NT2/D1 (cell line): ENCODE results near the gene CHN2.
"Not testable (repeated sequence)": the region's sequence is repeated elsewhere in the genome, so short reads cannot be mapped to it uniquely, and the experiment has no call there.

Source experiments
- DNase-seq: peaks from one replicate; pipeline ENCODE4 v3.0.0-alpha.2; 2011; ENCODE audit warnings: low read depth, low spot score
- H3K27me3 ChIP-seq: 2 replicates; pipeline ENCODE4 v1.6.0; 2011; ENCODE audit warnings: mild to moderate bottlenecking; ENCODE audit not compliant: insufficient read length, insufficient read depth
- H3K36me3 ChIP-seq: 2 replicates; pipeline ENCODE4 v1.6.1; 2011; ENCODE audit warnings: mild to moderate bottlenecking, low read length, mixed read lengths; ENCODE audit not compliant: insufficient read depth, insufficient read length
- H3K4me1 ChIP-seq: 2 replicates; pipeline ENCODE4 v1.5.1; 2011; ENCODE audit not compliant: insufficient read depth, insufficient read length
- H3K4me3 ChIP-seq: 2 replicates; pipeline ENCODE4 v1.5.1; 2011; ENCODE audit warnings: low read depth; ENCODE audit not compliant: insufficient read length
- H3K9ac ChIP-seq: 2 replicates; pipeline ENCODE4 v1.6.0; 2011; ENCODE audit warnings: low read depth; ENCODE audit not compliant: insufficient read length
- H3K9me3 ChIP-seq: 2 replicates; pipeline ENCODE4 v1.5.1; 2011; ENCODE audit warnings: mild to moderate bottlenecking, low read length; ENCODE audit not compliant: insufficient read depth
- SUZ12 ChIP-seq: IDR thresholded peaks from 2 replicates; pipeline ENCODE4 v1.6.1; 2011; ENCODE audit not compliant: insufficient read length, insufficient read depth; ENCODE audit errors: extremely low read depth
- YY1 ChIP-seq: IDR thresholded peaks from 2 replicates; pipeline ENCODE4 v1.6.1; 2011; ENCODE audit not compliant: insufficient read length, insufficient read depth
- ZNF274 ChIP-seq: IDR thresholded peaks from 2 replicates; pipeline ENCODE4 v1.6.1; 2011; ENCODE audit warnings: mild to moderate bottlenecking, low read depth, low read length

Gene CHN2

DNA sequence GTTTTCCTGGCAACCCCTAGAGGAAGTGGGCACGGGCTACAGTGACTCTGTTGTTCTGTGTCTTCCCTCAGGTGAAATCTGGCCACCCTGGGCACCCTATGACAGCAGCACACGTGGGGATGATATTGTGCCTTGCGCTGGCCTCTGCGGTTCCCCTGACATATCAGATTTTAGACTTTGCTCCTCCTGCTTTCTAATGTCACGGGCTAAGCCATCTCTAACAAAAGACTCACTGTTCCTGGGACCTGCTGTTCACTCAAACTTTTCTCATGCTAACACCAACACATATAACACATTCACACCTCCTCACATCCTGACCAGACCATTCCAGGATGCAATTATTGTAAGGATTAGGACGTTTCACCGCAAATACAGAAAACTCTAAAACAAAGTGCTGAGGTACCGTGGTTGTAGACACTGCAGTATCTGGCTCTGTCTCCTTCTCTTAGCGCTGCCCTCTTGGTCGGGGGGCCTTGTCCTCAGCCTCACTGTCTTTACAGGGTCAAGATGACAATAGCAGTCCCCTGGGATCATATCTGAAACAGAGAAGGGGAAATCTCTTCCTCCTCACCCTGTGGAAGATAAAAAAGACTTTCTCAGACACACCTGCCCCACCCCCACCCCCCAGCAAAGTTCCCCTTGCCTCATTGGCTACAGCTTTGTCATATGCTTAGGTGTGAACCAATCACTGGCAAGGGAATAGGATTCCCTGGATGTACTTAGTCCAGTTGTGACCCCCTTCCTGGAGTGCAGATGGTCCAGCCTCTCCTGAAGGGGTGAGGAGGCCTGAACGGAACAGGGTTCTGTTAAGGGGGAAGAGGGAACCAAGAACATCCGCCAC, 14.1 kb downstream of the CHN2 start:
- no peak overlapping the region for H3K9ac ChIP-seq
- no peak overlapping the region for H3K4me3 ChIP-seq
- DNase-seq: no peak
- TF ChIP-seq YY1 (no peak), ZNF274 (no peak), SUZ12 (no peak)
- H3K4me1 ChIP-seq: no peaks in the 10 kb centered on the region
- no peaks in the 10 kb centered on the region for H3K9me3 ChIP-seq
- no peaks in the 10 kb centered on the region for H3K36me3 ChIP-seq
- H3K27me3 ChIP-seq: no peaks in the 10 kb centered on the region

DNA sequence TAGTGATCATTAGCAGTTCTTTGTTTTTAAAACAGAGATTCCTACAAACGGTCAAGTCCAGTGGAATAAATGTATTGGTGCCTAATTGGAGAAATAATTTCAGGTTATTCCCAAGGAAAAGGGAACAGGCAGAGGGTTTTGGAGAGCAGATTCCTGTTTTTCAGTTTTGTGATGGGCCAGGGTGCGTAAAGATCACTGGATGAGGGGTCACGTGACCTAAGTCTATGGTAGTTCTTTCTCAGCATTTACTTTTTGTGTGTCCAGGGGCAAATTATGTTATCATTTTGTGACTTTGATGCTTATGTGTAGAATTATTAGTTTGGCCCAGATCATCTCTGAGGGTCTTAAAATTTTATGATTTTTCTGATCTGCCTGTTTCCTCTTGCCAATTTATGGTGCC, 15.2 kb downstream of the CHN2 start:
- H3K27me3 ChIP-seq: no peaks in the 10 kb centered on the region
- H3K36me3 ChIP-seq: no peaks in the 10 kb centered on the region
- no peak for DNase-seq
- H3K9ac ChIP-seq: no peak overlapping the region
- no peaks in the 10 kb centered on the region for H3K9me3 ChIP-seq
- TF ChIP-seq SUZ12: no peak
- TF ChIP-seq ZNF274: no peak
- no peak for TF ChIP-seq YY1
- no peak overlapping the region for H3K4me3 ChIP-seq
- no peaks in the 10 kb centered on the region for H3K4me1 ChIP-seq

DNA sequence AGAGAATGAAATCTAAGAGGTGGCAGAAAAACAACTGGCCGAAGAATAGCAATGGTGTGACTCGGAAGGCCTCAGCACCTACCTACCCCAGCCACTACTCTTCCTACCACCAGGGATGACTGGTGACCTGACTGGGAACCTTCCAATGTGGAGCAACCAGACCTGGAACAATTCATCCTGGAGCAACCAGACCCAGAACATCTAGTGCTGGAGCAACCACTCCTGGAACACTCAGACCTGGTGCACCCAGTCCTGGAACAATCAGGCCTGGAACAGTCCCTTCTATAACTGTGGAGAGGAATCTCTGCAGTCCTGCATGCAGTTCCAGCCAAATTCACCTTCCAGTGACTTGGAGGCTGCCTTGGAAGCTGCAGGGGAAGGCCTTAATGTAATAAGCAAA, 18.2 kb downstream of the CHN2 start:
- not testable (repeated sequence) for H3K27me3 ChIP-seq, H3K9ac ChIP-seq, H3K36me3 ChIP-seq, H3K4me1 ChIP-seq, H3K4me3 ChIP-seq, H3K9me3 ChIP-seq, DNase-seq

DNA sequence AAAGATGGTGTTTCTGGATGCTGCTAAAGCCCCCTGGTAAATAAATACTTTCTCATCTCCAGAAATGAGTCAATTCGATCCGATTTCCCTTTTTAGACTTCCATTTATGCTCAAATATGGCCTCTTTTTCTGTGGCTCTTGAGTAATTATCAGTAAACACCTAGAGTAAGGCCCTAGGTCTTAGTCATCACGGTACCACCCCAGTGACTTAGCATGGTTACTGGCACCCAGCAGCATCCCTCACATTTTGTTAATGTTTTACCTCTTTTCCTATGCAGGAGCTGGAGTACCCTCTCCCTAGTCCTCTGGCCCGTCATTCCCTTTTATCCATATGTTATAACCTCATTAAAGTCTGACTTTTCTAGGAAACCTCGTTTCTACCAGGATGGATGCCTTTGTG, 19.5 kb downstream of the CHN2 start:
- Histone ChIP-seq H3K27me3 (no peaks in the 10 kb centered on the region), H3K9me3 (no peaks in the 10 kb centered on the region), H3K9ac (no peak overlapping the region), H3K4me3 (no peak overlapping the region), H3K4me1 (no peaks in the 10 kb centered on the region), H3K36me3 (no peaks in the 10 kb centered on the region)
- no peak for DNase-seq
- TF ChIP-seq ZNF274 (no peak), YY1 (no peak), SUZ12 (no peak)

DNA sequence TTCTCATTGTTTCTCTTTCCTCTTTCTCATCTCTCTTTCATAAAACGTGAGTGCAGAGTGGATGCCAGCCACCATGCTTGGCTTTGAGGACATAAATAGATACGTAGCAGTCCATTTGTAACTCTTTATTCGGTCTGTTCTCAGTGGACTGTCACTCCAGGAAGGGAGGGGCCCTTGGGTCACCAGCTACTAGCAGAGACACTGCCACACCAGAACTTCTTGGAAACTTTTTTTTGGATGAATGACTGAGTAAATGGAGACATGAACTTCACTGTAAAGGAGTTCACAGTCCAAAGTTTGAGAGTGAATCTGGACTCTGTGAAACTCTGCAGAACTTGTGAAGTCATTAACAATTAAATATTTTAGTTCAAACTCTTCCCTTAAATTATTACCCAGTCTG, 20.2 kb downstream of the CHN2 start:
- TF ChIP-seq YY1 (no peak), ZNF274 (no peak), SUZ12 (no peak)
- Histone ChIP-seq H3K9me3 (no peaks in the 10 kb centered on the region), H3K27me3 (no peaks in the 10 kb centered on the region), H3K36me3 (no peaks in the 10 kb centered on the region), H3K9ac (no peak overlapping the region), H3K4me1 (no peaks in the 10 kb centered on the region), H3K4me3 (no peak overlapping the region)
- no peak for DNase-seq

DNA sequence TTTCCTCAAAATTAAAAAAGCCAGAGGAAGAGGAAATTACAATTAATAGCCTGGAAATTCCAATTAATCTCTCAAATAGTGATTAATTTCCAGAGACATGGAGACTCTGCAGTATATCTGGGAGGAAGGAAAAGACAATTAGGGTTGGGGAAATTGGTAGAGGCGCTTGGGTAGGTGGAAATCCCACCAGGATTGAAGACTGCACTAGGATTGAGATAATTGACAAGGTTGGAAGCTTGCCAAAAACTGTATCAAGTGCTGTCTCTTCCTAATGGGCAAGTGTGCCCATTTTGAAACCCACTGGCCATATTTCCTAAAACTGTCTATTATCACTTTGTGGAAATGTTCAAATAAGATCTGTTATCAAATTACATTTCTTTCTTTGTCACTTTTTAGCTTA, 21.6 kb downstream of the CHN2 start:
- no peak for TF ChIP-seq YY1
- no peak overlapping the region for H3K9ac ChIP-seq
- H3K4me1 ChIP-seq: no peaks in the 10 kb centered on the region
- H3K27me3 ChIP-seq: no peaks in the 10 kb centered on the region
- H3K9me3 ChIP-seq: peaks cover 3% of the 10 kb centered on the region; the same call in 1 of the 2 replicates
- no peak for DNase-seq
- no peaks in the 10 kb centered on the region for H3K36me3 ChIP-seq
- H3K4me3 ChIP-seq: no peak overlapping the region

DNA sequence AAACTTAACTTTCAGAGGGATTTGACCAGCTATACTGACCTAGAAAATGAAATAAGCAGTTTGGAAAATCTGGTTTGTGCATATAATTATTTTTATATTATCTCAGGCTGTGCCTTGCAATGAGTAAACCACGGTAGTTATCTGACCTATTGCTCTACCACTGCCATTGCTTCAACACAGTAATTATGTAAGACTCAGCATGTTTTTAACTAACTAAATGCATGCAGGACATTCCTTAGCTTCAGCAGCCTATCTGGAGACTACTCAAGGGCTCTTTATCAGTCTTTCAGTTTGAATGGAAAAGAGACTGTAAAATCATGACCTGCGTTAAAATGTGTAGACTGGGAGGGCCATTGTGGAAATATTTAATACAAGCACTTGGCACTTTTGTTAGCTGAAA, 22.5 kb downstream of the CHN2 start:
- no peaks in the 10 kb centered on the region for H3K27me3 ChIP-seq

DNA sequence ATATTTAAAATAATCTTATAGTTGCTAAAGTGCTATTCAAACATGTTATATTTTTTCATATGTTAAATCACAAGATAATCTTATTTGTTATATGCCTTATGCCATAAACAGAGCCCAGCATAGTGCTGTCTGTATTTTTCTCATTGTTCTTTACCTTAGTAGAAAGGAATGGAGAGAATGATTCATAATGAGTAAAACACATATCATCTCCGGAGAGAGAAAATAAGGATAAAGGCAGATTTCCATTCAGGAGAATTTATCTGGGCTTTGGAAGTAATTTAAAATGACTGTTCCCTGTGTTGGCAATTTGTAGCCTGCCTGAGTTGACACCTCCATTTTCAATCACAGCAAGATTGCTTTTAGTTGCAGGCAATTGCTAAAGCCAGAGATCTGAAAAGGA, 30.2 kb downstream of the CHN2 start:
- TF ChIP-seq YY1 (no peak), ZNF274 (no peak), SUZ12 (no peak)
- Histone ChIP-seq H3K4me1 (no peaks in the 10 kb centered on the region), H3K4me3 (no peak overlapping the region), H3K9me3 (peaks cover 9% of the 10 kb centered on the region; the same call in 1 of the 2 replicates), H3K27me3 (no peaks in the 10 kb centered on the region), H3K9ac (no peak overlapping the region), H3K36me3 (no peaks in the 10 kb centered on the region)
- DNase-seq: no peak

More for the DNA sequence above, 22.5 kb downstream of the CHN2 start:
- Histone ChIP-seq H3K36me3 (no peaks in the 10 kb centered on the region), H3K4me3 (no peak overlapping the region), H3K9me3 (peaks cover 9% of the 10 kb centered on the region; the same call in 1 of the 2 replicates), H3K4me1 (no peaks in the 10 kb centered on the region), H3K9ac (no peak overlapping the region)
- TF ChIP-seq SUZ12 (no peak), ZNF274 (no peak), YY1 (no peak)
- no peak for DNase-seq
